Gastrocnemius medialis (tissue), 4 donors: Measurements from ENCODE around the gene TAS2R41. TPM values are rescaled to one million over a fixed set of nuclear protein-coding genes. Genes with fewer than 3 reads are reported as not detected.

ENCODE experiments used
- ATAC-seq, 2 donors: fragments of 150-250 bp; one replicate each; pipeline ENCODE4 v1.9.1; 2016
- DNase-seq, 2 donors: peaks; one replicate each; pipeline ENCODE4 v3.0.0-alpha.2; 2019
- H3K27ac ChIP-seq, 4 donors: fragments of 200-600 bp; sonication (generic); 1 replicate in 1 of 4; 2 replicates in 3 of 4; pipeline ENCODE4 v1.5.1; 2016 to 2018; ENCODE audit warnings: mild to moderate bottlenecking in 2 of 4, moderate library complexity in 1 of 4
- H3K27me3 ChIP-seq, 3 donors: fragments of 200-600 bp; sonication (generic) in 2 of 3; 1 replicate in 1 of 3; 2 replicates in 2 of 3; pipeline versions ENCODE4 v1.5.1 to v1.6.0; 2016 to 2019; ENCODE audit warnings: mild to moderate bottlenecking in 1 of 3, moderate library complexity in 1 of 3
- H3K36me3 ChIP-seq, 2 donors: fragments of 200-600 bp; sonication (generic) in 1 of 2; one replicate each; pipeline ENCODE4 v1.5.1; 2017 to 2018
- H3K4me1 ChIP-seq, 2 donors: fragments of 200-600 bp; sonication (generic) in 1 of 2; one replicate each; pipeline ENCODE4 v1.5.1; 2016 to 2017; ENCODE audit warnings: mild to moderate bottlenecking in 2 of 2
- H3K4me3 ChIP-seq, 4 donors: fragments of 200-600 bp; sonication (generic) in 3 of 4; 1 replicate in 1 of 4; 2 replicates in 3 of 4; pipeline ENCODE4 v1.5.1; 2016 to 2019; ENCODE audit warnings: mild to moderate bottlenecking in 2 of 4
- H3K9me3 ChIP-seq, 3 donors: fragments of 200-600 bp; sonication (generic) in 2 of 3; 1 replicate in 1 of 3; 2 replicates in 2 of 3; pipeline ENCODE4 v1.5.1; 2016 to 2019
- CTCF ChIP-seq, 5 experiments: fragments of 450-650 bp in 3 of 5; fragments of 200-600 bp in 2 of 5; sonication (generic) in 2 of 5; IDR thresholded peaks in 4 of 5; conservative IDR thresholded peaks in 1 of 5; 1 replicate in 4 of 5; 2 replicates in 1 of 5; pipeline ENCODE4 v1.5.1; 2016 to 2019; ENCODE audit warnings: antibody characterized with exemption in 5 of 5, mild to moderate bottlenecking in 3 of 5, moderate library complexity in 3 of 5
- POLR2A ChIP-seq, 2 donors: fragments of 450-650 bp; IDR thresholded peaks; one replicate each; pipeline ENCODE4 v1.6.1; 2017; ENCODE audit warnings: antibody characterized with exemption in 2 of 2, mild to moderate bottlenecking in 2 of 2, moderate library complexity in 2 of 2
- in situ Hi-C, 4 donors: fragments of 200-750 bp; cut with MboI; loops; one replicate each; pipeline versions ENCODE4 v1.15.0 to v1.8.0; 2017; ENCODE audit warnings: low sequenced_read_pairs in 4 of 4
- intact Hi-C: fragments of 100-400 bp; cut with DNase I; formaldehyde crosslinking; loops from one replicate; pipeline ENCODE4 v1.15.1; 2023; ENCODE audit warnings: low total_unique reads
- total RNA-seq, 4 donors: library from RNA; depleted of rRNA; stranded (reverse); fragments of >200 nt; gene quantifications; one replicate each; pipeline versions ENCODE4 v1.1.0 to v1.2.3, GENCODE V29; 2016

TAS2R41 gene
- total RNA-seq, 4 donors from 2014 or later: not detected

GRCh38 chr7:143456992-143457793 lies 20.5 kb upstream of the TAS2R41 start:
- intact Hi-C loops (no loop called here), in situ Hi-C loops (no loop called here)
- no peak overlapping the region for H3K27ac ChIP-seq
- no peak for TF ChIP-seq POLR2A (IDR thresholded peaks at IDR 0.05)
- H3K27me3 ChIP-seq: no peaks in the 10 kb centered on the region
- no peak overlapping the region for H3K4me3 ChIP-seq
- H3K36me3 ChIP-seq: no peaks in the 10 kb centered on the region
- ATAC-seq: no peak
- H3K9me3 ChIP-seq: no peaks in the 10 kb centered on the region
- no peak for DNase-seq
- no peaks in the 10 kb centered on the region for H3K4me1 ChIP-seq

GRCh38 chr7:143458263-143458662 lies 19.4 kb upstream of the TAS2R41 start:
- no peaks in the 10 kb centered on the region for H3K9me3 ChIP-seq
- no peaks in the 10 kb centered on the region for H3K36me3 ChIP-seq
- H3K4me3 ChIP-seq: no peak overlapping the region
- DNase-seq (no peak), ATAC-seq (no peak)
- TF ChIP-seq POLR2A (IDR thresholded peaks at IDR 0.05) (no peak), CTCF (IDR thresholded peaks at IDR 0.05 in 4 of 5, conservative IDR thresholded peaks at IDR 0.05 in 1 of 5) (no peak)
- in situ Hi-C loops (no loop called here), intact Hi-C loops (no loop called here)
- no peak overlapping the region for H3K27ac ChIP-seq
- H3K4me1 ChIP-seq: no peaks in the 10 kb centered on the region
- no peaks in the 10 kb centered on the region for H3K27me3 ChIP-seq

DNA sequence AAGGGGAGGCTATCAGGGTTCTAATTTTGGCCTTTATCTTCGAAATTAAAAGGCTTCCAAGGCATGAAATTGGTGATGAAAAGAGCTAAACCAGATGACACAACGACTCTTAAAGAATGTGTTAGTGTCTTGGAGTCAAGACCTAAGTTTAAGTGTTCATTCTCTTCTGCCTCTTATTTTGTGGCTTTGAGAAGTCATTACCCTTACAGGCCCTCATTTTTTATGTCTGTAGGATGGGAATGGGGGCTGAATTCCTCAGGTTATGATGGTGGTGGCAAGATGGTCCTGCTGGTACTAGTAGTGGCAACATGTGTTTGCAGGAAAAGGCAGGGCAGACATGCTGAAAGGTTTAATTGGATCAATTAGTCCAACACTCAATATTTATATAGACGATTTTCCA lies 19.0 kb upstream of the TAS2R41 start:
- Histone ChIP-seq H3K27ac (no peak overlapping the region), H3K9me3 (no peaks in the 10 kb centered on the region), H3K27me3 (no peaks in the 10 kb centered on the region), H3K4me3 (no peak overlapping the region), H3K36me3 (no peaks in the 10 kb centered on the region), H3K4me1 (no peaks in the 10 kb centered on the region)
- TF ChIP-seq CTCF (IDR thresholded peaks at IDR 0.05 in 4 of 5, conservative IDR thresholded peaks at IDR 0.05 in 1 of 5) (no peak), POLR2A (IDR thresholded peaks at IDR 0.05) (no peak)
- intact Hi-C loops: no loop called here
- DNase-seq (no peak), ATAC-seq (no peak)
- in situ Hi-C loops: no loop called here

- no peaks in the 10 kb centered on the region for H3K4me1 ChIP-seq
- H3K27ac ChIP-seq: no peak overlapping the region
- no peaks in the 10 kb centered on the region for H3K36me3 ChIP-seq
- H3K9me3 ChIP-seq: no peaks in the 10 kb centered on the region
- ATAC-seq (no peak), DNase-seq (no peak)
- no peak for TF ChIP-seq POLR2A (IDR thresholded peaks at IDR 0.05)
- no peak for TF ChIP-seq CTCF (IDR thresholded peaks at IDR 0.05 in 4 of 5, conservative IDR thresholded peaks at IDR 0.05 in 1 of 5)
- no peak overlapping the region for H3K4me3 ChIP-seq
- intact Hi-C loops: no loop called here
- in situ Hi-C loops: no loop called here
- no peaks in the 10 kb centered on the region for H3K27me3 ChIP-seq
Observed at GRCh38 chr7:143459359-143459758, 18.3 kb upstream of the TAS2R41 start.

GRCh38 chr7:143460271-143460979 lies 17.2 kb upstream of the TAS2R41 start:
- Histone ChIP-seq H3K4me1 (no peaks in the 10 kb centered on the region), H3K27me3 (no peaks in the 10 kb centered on the region), H3K36me3 (no peaks in the 10 kb centered on the region), H3K4me3 (no peak overlapping the region), H3K27ac (no peak overlapping the region), H3K9me3 (no peaks in the 10 kb centered on the region)
- DNase-seq: no peak
- TF ChIP-seq CTCF (IDR thresholded peaks at IDR 0.05 in 4 of 5, conservative IDR thresholded peaks at IDR 0.05 in 1 of 5) (no peak), POLR2A (IDR thresholded peaks at IDR 0.05) (no peak)
- intact Hi-C loops: no loop called here
- no peak for ATAC-seq
- in situ Hi-C loops: no loop called here
